Neutrophil (primary cell): ENCODE data around the gene ARL3.
"Not testable (repeated sequence)": the region's sequence is repeated elsewhere in the genome, so short reads cannot be mapped to it uniquely, and the experiment has no call there.

ENCODE experiments used
- H3K27ac ChIP-seq: fragments of 200-600 bp; sonication (generic); 2 replicates; pipeline ENCODE4 v1.5.1; 2016; ENCODE audit warnings: mild to moderate bottlenecking, moderate library complexity
- H3K27me3 ChIP-seq: fragments of 200-600 bp; sonication (generic); 2 replicates; pipeline ENCODE4 v1.6.0; 2016; ENCODE audit warnings: mild to moderate bottlenecking
- H3K36me3 ChIP-seq: fragments of 200-600 bp; sonication (generic); 2 replicates; pipeline ENCODE4 v1.5.1; 2017
- H3K4me1 ChIP-seq, 2 experiments: fragments of 200-600 bp in 1 of 2; sonication (generic) in 1 of 2; 1 replicate in 1 of 2; 2 replicates in 1 of 2; pipeline versions ENCODE4 v1.5.1 to v1.6.1; 2013 to 2016; ENCODE audit warnings: low read depth in 1 of 2, low read length in 1 of 2, mild to moderate bottlenecking in 1 of 2, moderate library complexity in 1 of 2; ENCODE audit not compliant: control insufficient read depth in 1 of 2, insufficient read depth in 1 of 2
- H3K4me3 ChIP-seq, 2 experiments: fragments of 200-600 bp in 1 of 2; sonication (generic) in 1 of 2; 1 replicate in 1 of 2; 2 replicates in 1 of 2; pipeline ENCODE4 v1.5.1; 2013 to 2016; ENCODE audit warnings: low read depth in 1 of 2, low read length in 1 of 2, mild to moderate bottlenecking in 1 of 2, moderate library complexity in 1 of 2
- H3K9me3 ChIP-seq: fragments of 200-600 bp; sonication (generic); 2 replicates; pipeline ENCODE4 v1.5.1; 2016
- TF ChIP-seq, protein P1 (sequence below): fragments of 200-600 bp; sonication (generic); IDR thresholded peaks from 2 replicates; pipeline ENCODE4 v1.5.1; 2016; ENCODE audit warnings: antibody characterized with exemption

ARL3 gene

DNA sequence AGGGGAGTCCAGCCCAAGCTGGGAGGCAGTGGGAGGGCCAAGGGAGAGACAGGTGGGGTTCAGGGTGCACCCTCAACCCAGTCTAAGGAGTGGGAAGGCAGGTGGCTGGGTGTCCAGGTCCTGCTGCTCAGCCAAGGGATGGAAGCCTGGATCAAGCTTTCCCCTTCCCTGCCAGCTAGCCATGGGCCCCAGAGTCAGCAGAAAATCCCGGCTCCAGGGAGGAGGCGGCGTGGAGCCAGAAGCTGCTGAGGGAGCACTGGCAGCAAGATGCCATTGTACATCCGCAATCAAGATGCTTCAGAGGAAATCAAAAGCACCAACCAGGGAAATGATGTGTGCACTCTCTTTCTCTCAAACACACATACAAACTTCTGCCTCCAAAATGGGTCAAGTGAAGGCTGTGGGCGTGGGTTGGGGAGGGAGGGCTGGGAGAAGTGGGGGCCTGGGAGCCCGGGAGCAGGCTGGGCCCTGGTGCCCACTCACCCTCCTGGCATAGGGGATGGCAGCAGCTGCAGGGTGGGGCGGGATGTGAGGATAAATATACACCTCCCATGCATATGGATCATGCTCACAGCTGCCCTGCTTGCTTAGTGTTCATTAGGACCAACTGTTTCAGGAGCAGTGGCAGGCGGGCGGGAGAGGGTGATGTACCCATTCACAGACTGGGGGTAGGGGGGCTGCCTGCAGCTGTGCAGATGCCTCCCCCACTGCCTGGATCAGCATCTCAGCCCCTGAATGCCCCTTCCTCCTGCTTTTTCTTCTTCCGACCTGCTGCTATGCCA is 45.7 kb downstream of the ARL3 start:
- no peak overlapping the region for H3K27ac ChIP-seq
- TF ChIP-seq, protein P1, sequence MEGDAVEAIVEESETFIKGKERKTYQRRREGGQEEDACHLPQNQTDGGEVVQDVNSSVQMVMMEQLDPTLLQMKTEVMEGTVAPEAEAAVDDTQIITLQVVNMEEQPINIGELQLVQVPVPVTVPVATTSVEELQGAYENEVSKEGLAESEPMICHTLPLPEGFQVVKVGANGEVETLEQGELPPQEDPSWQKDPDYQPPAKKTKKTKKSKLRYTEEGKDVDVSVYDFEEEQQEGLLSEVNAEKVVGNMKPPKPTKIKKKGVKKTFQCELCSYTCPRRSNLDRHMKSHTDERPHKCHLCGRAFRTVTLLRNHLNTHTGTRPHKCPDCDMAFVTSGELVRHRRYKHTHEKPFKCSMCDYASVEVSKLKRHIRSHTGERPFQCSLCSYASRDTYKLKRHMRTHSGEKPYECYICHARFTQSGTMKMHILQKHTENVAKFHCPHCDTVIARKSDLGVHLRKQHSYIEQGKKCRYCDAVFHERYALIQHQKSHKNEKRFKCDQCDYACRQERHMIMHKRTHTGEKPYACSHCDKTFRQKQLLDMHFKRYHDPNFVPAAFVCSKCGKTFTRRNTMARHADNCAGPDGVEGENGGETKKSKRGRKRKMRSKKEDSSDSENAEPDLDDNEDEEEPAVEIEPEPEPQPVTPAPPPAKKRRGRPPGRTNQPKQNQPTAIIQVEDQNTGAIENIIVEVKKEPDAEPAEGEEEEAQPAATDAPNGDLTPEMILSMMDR, result no peak

DNA sequence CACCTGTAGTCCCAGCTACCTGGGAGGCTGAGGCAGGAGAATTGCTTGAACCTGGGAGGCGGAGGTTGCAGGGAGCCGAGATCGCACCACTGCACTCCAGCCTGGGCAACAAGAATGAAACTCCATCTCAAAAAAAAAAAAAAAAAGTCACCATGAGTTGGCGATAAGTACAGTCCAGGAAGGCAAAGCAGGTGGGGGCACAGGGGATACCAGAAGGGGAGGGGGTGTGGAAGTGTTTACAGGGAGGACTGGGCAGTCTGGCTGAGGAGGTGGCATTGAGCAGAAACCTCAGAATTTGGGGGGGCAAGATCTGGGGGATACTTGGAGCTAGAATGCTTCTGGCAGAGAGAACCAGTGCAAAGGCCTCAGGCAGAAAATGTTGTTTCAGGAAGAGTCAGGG is 46.8 kb downstream of the ARL3 start:
- H3K4me1 ChIP-seq, H3K4me3 ChIP-seq, H3K9me3 ChIP-seq, H3K27me3 ChIP-seq, H3K27ac ChIP-seq, H3K36me3 ChIP-seq: not testable (repeated sequence)

More for the DNA sequence above, 45.7 kb downstream of the ARL3 start:
- Histone ChIP-seq H3K4me1 (peaks cover 5 to 12% of the 10 kb centered on the region in 2 experiments), H3K36me3 (no peaks in the 10 kb centered on the region), H3K9me3 (no peaks in the 10 kb centered on the region), H3K4me3 (no peak overlapping the region), H3K27me3 (peaks cover 11% of the 10 kb centered on the region)

DNA sequence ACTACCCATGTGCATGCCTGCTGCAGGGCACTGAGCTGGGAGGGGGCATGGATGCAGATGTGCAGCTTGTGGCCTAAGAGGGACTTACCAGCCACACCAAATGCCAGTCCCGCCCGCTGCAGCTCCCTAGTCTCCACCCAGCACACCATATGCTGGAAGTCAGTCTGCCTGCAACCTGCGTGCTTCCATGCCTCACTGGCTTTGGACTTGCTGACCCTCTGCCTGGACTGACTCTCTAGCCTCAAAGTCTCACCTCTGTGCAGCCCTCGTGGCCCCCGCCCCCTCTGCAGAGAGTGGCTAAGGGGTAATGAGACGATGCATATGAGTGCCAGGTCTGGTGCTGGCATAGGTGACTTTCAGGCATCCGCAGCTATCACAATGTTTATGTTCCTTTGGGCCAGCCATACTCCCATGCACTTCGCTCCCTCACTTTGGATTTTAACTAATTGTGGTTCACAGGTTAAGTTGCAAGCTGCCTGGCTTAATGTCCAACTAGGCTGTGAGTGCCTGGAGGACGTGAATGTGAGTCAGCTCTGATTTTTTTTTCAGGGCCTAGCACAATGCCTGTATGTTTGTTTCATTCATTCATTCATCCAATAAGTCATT is 48.2 kb downstream of the ARL3 start:
- peaks cover 8% of the 10 kb centered on the region in 2 experiments for H3K4me1 ChIP-seq
- TF ChIP-seq, protein P1, result no peak
- H3K27ac ChIP-seq, result no peak overlapping the region
- no peaks in the 10 kb centered on the region for H3K9me3 ChIP-seq
- H3K36me3 ChIP-seq, result no peaks in the 10 kb centered on the region
- H3K27me3 ChIP-seq, result peaks cover under 1% of the 10 kb centered on the region
- H3K4me3 ChIP-seq, result no peak overlapping the region

DNA sequence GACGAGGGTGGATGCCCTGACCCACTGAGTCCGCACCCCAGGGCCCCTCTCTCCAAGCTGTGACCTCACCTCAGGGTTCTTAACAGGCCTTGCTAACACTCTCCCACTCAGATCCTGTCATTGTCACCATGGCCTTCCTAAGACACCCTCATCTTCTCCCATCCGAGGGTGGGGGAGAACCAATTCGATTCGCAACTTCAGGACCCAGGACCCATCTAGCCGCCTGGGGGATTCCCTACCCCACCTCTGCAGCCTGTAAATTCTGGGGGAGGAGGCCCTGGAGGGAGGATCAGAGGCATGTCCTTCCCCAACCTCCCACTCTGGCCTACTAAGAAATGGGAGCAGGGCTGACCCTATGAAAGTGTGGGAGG is 52.6 kb downstream of the ARL3 start:
- TF ChIP-seq, protein P1, result no peak
- Histone ChIP-seq H3K4me1 (peaks cover 34 to 37% of the 10 kb centered on the region in 2 experiments), H3K36me3 (peaks cover 26% of the 10 kb centered on the region), H3K27me3 (peaks cover 4% of the 10 kb centered on the region), H3K4me3 (no peak overlapping the region), H3K27ac (no peak overlapping the region), H3K9me3 (no peaks in the 10 kb centered on the region)

- H3K4me3 ChIP-seq, result no peak overlapping the region
- peaks cover 31% of the 10 kb centered on the region for H3K36me3 ChIP-seq
- peaks cover 34 to 37% of the 10 kb centered on the region in 2 experiments for H3K4me1 ChIP-seq
- no peaks in the 10 kb centered on the region for H3K9me3 ChIP-seq
- peak overlapping the region; percentile 5 for H3K27ac ChIP-seq
- TF ChIP-seq, protein P1, result no peak
- H3K27me3 ChIP-seq, result peaks cover 4% of the 10 kb centered on the region
These were observed 53.1 kb downstream of the ARL3 start for GRCh38 chr10:102660888-102661657.
